ENCODE data around the gene ABHD1.

ABHD1 gene

GRCh38 chr2:27115519-27115918, 8.1 kb upstream of the ABHD1 start:
- no peak for TF ChIP-seq CTCF (IDR thresholded peaks at IDR 0.05)

- no peak for TF ChIP-seq CTCF (IDR thresholded peaks at IDR 0.05)
These were observed 5.6 kb upstream of the ABHD1 start for GRCh38 chr2:27117995-27118524.

GRCh38 chr2:27118525-27119329, 4.9 kb upstream of the ABHD1 start, which contains the start of gene CGREF1:
Gene CGREF1, minus strand, starts transcription at chr2:27119128. Its CDS starts 14,762 bp downstream, at chr2:27104366.
- no peak for TF ChIP-seq CTCF (IDR thresholded peaks at IDR 0.05)

- TF ChIP-seq CTCF (IDR thresholded peaks at IDR 0.05): no peak
These were observed 1.7 kb upstream of the ABHD1 start for GRCh38 chr2:27121906-27122305.

GRCh38 chr2:27122791-27123190, 824 bp upstream of the ABHD1 start:
- TF ChIP-seq CTCF (IDR thresholded peaks at IDR 0.05): no peak

GRCh38 chr2:27125104-27125503, 1.5 kb downstream of the ABHD1 start:
- no peak for TF ChIP-seq CTCF (IDR thresholded peaks at IDR 0.05)

- TF ChIP-seq CTCF (IDR thresholded peaks at IDR 0.05): no peak
These were observed 2.7 kb downstream of the ABHD1 start for GRCh38 chr2:27126252-27126710.

Measured in LNCAP (cell line).